ENCODE measurements around the gene MYH10.
"Not testable (repeated sequence)": the region's sequence is repeated elsewhere in the genome, so short reads cannot be mapped to it uniquely, and the experiment has no call there.

MYH10 gene

GRCh38 chr17:8542599-8543502 is 87.7 kb downstream of the MYH10 start:
- DNase-seq: no peak

DNA sequence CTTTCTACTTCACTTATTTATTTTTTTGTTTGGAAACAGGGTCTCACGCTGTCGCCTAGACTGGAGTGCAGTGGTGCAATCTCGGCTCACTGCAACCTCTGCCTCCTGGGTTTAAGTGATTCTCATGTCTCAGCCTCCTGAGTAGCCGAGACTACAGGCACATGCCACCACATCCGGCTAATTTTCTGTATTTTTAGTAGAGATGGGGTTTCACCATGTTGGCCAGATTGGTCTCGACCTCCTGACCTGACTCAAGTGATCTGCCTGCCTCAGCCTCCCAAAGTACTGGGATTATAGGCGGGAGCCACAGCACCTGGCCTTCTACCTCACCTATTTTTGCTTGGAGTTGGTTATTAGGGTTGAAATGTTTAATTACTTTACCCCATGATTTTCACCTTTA is 90.5 kb downstream of the MYH10 start:
- not testable (repeated sequence) for DNase-seq

DNA sequence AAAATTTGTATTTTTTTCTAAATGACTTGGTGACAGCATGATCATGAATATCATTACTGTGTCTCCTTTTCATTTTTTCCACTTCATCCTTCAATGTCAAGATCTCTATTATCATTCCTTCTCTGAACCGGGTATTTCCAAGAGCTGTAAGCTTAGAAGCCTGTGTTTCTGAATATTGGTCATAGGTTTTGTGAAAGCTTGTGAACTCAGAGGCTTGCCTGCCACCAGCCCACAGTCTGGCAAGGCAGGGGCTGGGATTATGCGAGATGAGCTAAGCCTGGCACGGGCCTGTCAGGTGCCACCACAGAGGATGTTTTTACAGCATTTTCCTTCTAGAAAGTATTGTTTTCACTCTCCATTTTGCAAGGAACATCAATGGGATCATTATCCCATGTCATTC is 92.8 kb downstream of the MYH10 start:
- DNase-seq: no peak

- DNase-seq: no peak
Observed at GRCh38 chr17:8534498-8535188, 95.9 kb downstream of the MYH10 start.

DNA sequence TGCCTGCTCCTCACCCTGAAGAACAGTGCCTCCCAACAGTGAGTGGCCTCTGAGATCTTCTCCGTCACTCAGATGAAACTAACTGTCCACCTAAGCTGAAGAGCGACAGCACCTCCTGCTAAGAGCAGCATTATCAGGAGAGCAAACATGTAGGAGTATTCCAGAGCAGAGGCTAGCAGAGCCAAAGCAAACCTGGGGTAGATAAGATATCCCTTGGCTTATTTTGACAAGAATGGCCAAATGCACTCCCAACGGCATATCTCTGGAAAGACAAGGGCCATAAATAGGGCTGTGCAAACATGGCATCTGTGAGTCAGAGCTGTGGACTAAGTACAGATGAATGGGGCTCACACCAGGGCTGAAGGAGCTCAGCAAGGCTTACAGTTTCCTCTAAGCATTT is 98.5 kb downstream of the MYH10 start:
- no peak for DNase-seq

DNA sequence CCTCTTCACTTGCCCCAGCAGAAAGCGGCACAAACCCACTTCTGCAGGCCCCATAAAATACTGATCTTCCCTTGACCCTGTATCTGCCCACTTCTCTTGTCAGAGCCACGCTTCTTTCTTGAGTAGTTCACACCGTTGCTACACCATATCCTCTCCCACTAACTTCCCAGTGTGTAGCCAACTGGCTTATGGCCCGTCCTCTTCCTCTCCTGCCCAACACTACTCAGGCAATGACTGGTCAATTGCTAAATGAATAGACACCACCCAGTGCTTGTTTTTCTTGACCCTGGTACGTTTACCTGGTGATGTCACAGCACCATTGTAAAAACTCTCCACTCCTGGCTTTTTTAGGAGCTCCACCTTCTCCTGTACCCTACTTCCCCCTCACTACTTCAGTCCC is 107.9 kb downstream of the MYH10 start:
- no peak for DNase-seq

GRCh38 chr17:8520981-8521380 is 109.5 kb downstream of the MYH10 start:
- no peak for DNase-seq

DNA sequence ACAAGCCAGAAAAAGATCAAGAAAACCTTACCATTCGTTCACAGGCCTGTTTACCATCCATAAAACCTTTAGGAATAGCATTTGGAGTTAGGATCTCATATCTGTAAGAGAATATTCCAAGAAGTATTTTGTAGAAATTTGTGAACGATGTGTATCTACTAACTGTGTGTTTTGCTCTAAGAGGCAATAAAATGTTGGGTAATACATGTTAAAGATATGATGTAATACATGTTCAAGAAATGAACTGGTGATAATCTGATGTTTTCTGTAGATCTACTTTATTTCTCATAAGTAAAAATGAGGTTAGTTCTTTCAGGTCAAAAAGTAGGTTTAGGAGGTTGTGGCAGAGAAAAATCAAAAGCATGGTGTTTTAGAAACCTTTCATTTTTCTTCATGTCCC is 111.7 kb downstream of the MYH10 start:
- DNase-seq: no peak

DNA sequence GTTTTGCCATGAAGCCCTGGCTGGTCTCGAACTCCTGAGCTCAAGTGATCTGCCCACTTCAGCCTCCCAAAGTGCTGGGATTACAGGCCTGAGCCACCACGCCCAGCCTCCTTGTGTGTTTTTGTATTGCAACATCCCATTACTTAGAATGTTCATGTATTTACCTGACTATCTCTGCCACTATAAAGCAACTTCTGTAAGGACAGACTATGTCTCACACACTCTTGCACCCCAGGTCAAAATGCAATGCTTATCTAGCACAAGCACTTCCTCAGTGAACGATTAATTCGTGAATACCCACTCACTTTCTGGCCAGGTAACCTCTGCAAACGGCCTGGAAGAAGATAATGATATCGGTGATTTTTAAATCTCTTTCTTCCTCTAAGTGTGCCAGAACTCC is 112.2 kb downstream of the MYH10 start:
- DNase-seq: no peak

- no peak for DNase-seq
Observed at GRCh38 chr17:8514801-8515200, 115.7 kb downstream of the MYH10 start.

DNA sequence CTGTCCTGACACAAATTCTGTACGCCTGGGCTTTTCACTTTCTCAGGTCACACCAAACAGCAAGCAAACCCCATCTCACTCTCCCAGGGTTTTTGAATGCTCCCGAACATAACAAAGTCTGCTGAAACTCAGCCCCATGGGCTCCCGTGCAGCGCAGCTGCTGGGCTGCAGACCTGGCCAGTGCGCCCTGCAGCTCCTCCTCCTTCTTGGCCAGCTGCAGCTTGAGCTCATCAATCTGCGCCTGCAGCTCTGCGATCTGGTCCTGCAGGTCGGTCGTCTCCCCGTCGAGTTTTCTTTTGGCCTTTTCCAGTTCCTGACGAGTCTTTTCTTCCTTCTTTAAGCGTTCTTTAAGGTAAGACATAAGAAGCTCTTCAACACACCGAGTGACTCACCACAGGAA is 124.4 kb downstream of the MYH10 start:
- DNase-seq: no peak

DNA sequence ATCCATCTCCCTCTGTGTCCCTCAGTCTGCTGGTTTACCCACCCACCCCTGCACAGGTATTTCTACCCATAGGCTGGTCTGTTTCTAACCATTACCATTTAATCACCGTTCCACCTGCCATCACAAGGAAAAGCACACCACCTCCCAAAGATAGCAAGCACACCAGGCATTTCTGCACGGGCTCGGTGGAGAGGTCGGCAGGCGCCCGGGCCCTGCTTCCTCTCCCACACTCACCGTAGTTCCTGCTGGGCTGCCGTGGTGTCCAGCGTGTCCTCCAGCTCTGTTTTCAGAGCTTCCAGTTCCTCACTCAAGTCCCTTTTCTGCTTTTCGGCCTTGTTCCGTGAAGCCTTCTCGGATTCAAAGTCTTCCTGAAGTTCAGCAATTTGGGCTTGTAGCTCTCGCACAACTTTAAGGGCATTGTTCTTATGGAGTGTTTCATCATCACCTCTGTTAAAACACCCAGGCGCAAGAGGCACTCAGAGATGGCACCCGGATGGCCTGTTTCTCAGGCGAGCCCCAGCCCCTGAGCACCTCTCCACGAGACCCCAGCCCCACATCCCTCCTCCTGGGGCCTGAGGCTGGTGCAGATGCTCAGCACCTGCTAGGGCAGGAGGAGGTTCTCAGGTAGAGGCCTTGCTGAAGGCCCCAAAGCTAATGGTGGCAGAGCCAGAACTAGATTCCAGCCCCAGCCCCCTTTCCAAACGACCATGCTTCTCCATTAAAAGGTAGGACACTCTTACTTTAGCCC is 125.9 kb downstream of the MYH10 start:
- no peak for DNase-seq

GRCh38 chr17:8503807-8504206 is 126.7 kb downstream of the MYH10 start:
- no peak for DNase-seq

- DNase-seq: no peak
Observed at GRCh38 chr17:8503368-8503767, 127.2 kb downstream of the MYH10 start.

DNA sequence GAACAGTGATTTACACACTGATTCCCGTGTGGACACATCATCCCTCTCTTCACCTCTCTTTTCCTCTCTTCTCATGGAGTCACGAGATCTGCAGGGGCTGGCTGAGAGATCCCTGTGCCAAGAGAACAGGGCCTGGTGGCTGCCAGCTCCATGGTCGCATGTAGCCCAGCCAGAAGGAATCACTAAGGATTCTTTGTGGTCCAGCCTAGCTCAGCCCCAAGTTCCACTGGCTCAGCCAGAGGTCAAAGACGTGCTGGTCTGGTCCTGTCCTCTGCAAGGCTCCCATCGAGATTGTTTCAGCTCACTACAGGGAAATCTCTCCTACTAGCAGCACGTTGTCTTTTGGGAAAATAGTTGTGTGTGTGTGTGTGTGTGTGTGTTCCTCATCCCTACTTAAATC is 128.4 kb downstream of the MYH10 start:
- DNase-seq: no peak

- no peak for DNase-seq
Observed at GRCh38 chr17:8500609-8501008, 129.9 kb downstream of the MYH10 start.

DNA sequence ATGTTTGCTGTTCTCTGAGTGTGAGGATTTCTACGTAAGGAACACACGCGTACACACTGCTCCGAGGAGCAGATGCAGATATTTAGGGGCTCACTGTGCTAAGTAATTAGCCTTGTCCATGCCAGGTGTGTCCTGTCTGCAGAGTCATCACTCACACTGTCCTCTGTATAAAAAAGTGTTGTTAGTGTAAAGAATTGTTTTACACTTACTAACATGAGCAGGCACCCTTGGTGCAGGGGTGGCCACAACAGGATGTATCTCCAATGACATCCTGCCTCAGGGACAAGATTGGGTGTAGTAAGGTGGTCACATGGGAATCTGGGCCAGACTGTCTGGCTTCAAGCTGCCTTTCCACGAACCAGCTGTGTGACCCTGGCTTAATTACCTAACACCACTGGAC is 130.9 kb downstream of the MYH10 start:
- DNase-seq: no peak

DNA sequence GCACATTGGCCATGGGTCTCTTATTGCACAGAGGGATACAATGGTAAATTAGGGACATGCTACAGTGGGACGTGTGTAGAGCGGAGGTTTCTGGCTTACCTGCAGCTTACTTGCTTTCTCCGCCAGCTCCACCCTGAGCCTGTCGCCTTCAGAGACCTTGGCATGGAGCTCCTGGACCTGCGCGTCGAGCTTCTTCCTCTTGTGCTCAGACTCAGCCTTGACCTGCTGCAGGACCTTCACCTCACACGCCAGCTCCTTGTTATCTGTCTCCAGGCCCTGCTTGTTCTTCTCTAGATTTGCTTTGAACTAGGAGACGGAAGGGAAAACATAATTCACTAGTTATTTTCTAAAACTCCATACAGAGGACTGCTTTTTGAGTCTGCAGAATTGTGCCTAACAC is 131.4 kb downstream of the MYH10 start:
- no peak for DNase-seq

GRCh38 chr17:8496081-8496480 is 134.4 kb downstream of the MYH10 start:
- DNase-seq: no peak

- no peak for DNase-seq
Observed at GRCh38 chr17:8494506-8495111, 135.9 kb downstream of the MYH10 start.

DNA sequence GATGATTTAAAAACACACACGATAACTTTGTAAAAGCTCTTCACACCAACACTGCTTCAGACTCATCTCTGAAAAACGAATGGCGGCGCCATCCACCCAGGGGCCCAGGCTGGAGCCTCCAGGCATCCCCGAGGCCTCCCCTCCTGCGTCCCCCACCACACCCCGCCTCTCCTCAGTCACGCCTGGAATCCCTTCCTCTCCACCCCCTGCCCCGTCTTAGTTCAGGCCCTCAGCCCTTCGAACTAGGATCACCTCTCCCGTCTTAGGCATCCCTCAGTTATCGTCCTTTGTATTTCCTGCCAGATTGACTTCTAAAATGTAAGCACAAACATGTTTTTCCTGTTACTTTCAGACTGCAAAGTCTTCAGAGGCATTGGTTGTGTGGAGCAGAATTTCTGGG is 136.5 kb downstream of the MYH10 start:
- DNase-seq: no peak

- DNase-seq: no peak
Observed at GRCh38 chr17:8492121-8492520, 138.4 kb downstream of the MYH10 start.

Data from stimulated activated CD4-positive, alpha-beta T cell treated with anti-CD3 and anti-CD28 coated beads, Interleukin-2, amount 100 ng/mL, for 24 hours (primary cell).